Erythroblast (primary cell): Measurements from ENCODE around the gene SYTL1.

Experiments used
- GATA1 ChIP-seq: IDR thresholded peaks from 2 replicates; pipeline ENCODE4 v1.6.1; 2011; ENCODE audit warnings: low read depth, mild to moderate bottlenecking, control low read depth, low read length, moderate library complexity
- POLR2A ChIP-seq: IDR thresholded peaks from 2 replicates; pipeline ENCODE4 v1.6.1; 2011; ENCODE audit warnings: mild to moderate bottlenecking, low read length

- TF ChIP-seq POLR2A (no peak), GATA1 (no peak)
These were observed 22.2 kb downstream of the SYTL1 start for GRCh38 chr1:27363766-27364695.
